Dermis blood vessel endothelial cell (primary cell): ENCODE results near the gene PYCR2. TPM values are rescaled to one million over a fixed set of nuclear protein-coding genes. Genes with fewer than 3 reads are reported as not detected.
A peak's percentile ranks its signal among the peaks of the same experiment; 100 is the strongest.

Experiments used
- DNase-seq: peaks from one replicate; pipeline ENCODE4 v3.0.0; 2010
- total RNA-seq: library from RNA; depleted of rRNA; stranded (reverse); fragments of >200 nt; gene quantifications from 2 replicates; pipeline ENCODE4 v1.2.3, GENCODE V29; 2014

PYCR2 gene
- total RNA-seq, 1 donor from 2014 or later, result 35.7 TPM

- DNase-seq, result no peak
Observed at GRCh38 chr1:225917536-225917935, 6.5 kb downstream of the PYCR2 start.

- no peak for DNase-seq
Observed at GRCh38 chr1:225917101-225917500, 6.9 kb downstream of the PYCR2 start.

DNA sequence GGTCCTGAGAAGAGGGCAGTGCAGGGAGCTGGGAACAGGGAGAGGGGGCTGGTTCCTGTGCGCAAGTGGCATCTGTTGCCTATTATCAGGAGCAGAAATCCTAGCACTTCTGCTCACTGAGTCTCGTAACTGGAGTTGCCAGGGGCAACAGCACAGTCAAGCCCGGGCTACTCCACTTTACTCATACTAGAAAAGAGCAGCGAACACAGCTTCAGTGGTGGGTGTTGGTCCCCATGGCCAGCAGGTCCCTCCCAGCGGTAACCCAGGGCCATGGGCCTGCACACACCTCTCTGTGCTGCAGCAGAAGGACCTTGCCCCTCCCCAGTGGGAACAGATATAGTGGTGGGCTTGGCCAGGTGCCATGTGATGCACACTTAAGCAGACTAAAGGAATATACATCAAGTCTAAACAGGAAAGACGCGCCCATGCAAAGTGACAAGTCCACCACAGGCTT is 8.5 kb downstream of the PYCR2 start:
- no peak for DNase-seq

DNA sequence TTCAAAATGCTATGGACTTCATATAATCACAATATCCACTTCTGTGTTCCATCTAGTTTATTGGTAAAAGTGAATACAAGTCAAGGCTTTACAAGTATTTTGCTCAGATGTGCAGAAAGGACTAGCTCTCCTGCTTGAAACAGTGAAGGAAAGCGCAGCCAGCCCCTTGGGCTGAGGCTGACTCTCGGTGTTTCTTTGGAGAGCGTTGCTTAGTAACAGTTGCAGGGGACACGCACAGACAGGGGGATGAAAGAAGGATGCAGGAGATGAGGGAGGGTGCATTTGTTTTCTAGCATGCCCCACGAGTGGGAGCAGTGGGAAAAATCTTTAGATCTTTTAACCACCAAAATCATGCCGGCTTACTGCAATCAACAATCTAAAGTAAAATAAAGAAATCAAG is 9.1 kb downstream of the PYCR2 start:
- no peak for DNase-seq

GRCh38 chr1:225914391-225914790 is 9.7 kb downstream of the PYCR2 start:
- no peak for DNase-seq

DNA sequence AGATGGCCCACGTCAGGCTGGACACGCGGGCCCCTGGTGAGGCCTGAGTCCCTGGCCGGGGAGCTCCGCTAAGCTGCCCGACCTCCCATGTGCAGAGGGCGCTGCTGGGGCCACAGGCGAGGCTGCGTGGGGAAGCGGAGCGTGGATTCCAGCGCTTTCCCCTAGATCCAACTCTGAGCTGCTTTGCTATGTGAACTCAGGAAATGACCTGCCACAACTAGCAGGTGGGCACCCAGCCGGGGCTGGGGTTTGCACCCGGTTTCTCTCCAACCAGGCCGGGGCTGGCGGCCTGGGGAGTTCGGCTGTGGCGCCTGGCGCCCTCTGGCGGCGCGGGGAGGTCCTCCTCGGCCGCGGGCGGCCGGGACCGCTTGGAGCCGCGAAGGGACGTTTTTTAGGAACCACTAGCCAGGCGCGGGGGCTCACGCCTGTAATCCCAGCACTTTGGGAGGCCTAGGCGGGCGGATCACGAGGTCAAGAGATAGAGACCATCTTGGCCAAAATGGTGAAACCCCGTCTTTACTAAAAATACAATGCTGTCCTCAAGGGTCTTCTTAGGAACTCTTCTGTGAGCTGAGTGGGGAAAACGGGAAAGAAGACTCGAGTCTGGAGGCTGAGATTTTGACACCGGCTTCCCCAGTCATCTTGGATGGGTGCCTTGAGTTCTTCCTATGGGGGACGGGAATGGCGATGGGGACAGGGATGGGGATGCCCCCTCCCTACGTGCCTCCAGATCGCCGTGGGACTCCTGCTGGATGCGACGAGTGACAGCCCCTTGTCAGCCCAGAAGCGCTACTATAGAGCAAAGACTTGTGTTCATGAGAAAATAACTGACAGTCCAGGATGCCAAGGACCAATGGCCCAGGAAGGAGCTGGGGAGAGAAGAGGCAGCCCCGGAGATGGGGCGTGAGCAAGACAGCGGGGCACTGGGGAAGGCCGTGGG is 12.6 kb downstream of the PYCR2 start:
- DNase-seq, result peak; percentile 75

DNA sequence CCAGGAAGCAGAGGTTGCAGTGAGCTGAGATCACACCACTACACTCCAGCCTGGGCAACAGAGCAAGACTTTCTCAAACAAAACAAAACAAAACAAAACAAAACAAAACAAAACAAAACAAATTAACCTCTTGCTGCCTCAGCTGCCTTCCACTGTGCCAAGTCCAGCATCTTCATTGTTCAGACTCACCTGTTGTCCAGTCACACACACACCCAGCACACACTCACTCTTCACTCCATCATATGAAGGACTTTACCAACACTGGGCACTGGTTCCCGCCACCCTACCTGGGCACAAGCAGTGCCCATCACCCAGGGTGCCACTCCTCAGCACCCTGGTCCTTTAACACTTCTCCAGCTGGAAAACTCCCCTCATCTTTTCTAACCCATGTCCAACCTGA is 14.6 kb downstream of the PYCR2 start:
- DNase-seq, result no peak

DNA sequence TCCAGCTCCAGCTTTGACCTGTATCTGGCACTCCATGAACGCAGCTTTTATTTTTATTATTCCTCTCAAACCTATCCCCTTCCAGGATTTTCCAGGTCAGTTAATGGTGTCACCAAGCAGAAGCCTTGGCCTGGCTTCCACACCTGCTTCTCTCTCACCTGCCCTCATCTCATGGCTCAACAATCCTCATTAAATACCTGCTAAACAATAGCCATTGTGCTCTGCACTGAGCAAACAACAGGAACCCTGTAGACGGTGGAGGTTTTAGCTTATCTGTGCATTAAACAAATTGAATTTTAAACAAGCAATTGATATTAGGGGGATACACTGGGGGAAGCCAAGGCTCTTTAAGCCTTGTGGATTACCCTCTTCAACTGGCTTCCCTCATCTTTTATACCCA is 15.3 kb downstream of the PYCR2 start:
- DNase-seq, result no peak

DNA sequence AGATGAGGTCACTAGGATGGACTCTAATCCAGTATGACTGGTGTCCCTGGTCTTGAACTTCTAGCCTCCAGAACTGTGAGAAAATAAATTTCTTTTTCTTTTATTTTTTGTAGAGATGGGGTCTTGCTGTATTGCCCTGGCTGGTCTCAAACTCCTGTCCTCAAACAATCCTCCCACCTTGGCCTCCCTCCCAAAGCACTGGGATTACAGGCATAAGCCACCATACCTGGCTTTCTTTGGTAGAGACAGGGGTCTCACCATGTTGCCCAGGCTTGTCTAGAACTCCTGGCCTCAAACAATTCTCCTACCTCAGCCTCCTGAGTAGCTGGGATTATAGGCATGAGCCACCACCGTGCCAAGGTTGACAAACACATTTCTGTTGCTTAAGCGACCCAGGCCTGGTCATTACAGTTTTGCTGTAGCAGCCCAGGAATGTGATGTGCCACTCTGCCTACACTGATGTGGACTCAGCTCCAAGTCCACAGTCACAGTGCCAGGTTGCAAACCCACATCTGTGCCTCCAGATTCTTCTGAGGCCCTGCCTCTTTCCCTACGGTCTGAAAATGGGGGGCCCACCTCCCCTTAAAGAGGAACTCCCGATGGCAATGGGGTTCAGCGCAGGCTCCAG is 15.9 kb downstream of the PYCR2 start:
- no peak for DNase-seq

DNA sequence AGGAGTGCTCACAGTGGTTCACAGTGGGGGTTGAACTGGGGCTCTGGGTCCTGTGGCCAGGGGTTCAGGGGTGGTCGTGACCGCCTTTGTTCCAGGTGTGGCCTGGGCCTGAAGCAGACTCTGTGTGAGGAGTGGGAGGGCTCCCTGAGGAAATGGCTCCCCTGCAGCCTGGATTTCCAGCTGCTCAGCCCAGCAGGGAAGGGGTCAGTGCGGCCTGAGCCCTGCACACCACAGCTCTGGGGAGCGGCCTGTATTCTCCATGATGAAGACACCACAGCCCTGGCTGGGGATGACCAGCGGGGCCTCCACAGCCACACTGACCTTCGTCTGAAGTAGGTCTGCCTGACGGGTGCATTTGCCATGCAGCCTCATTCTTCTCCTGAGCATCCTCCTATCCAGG is 16.7 kb downstream of the PYCR2 start:
- DNase-seq, result no peak

DNA sequence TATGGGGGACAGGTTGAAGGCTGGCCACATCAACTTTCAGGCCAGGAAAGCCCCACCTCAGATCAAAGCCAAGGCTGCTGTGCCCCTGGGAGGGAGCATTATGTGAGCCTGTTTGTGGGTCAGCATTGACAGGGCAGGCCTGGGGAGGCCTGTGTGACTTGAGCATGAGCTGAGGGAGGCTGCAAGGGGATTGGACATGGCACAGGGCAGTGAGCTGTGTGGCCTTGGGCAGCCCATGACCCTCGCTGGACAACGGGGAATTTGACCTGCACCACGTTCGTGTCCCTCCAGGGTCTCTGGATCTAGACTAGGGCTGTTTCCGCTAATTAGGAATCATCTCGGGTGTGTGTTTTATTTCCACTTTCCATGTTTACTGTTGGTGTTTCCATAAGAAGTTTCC is 17.6 kb downstream of the PYCR2 start:
- no peak for DNase-seq

DNA sequence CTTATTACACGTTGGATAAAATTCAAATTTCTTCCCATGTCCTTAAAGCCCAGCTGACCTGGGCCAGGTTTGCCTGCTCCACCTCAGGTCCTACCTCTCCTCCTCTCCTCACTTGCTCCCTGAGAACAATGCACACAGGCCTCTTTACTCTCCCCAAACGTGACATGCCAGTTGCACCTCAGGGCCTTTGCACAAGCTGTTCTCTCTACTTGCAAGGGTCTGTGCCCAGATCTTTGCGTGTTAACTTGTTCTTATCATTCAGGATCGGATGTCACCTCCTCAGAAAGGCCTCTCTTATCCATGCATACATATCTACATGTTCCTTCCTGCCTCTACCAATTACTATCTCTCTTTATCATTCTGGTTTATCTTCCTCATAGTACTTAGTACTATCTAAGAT is 20.4 kb downstream of the PYCR2 start:
- no peak for DNase-seq

DNA sequence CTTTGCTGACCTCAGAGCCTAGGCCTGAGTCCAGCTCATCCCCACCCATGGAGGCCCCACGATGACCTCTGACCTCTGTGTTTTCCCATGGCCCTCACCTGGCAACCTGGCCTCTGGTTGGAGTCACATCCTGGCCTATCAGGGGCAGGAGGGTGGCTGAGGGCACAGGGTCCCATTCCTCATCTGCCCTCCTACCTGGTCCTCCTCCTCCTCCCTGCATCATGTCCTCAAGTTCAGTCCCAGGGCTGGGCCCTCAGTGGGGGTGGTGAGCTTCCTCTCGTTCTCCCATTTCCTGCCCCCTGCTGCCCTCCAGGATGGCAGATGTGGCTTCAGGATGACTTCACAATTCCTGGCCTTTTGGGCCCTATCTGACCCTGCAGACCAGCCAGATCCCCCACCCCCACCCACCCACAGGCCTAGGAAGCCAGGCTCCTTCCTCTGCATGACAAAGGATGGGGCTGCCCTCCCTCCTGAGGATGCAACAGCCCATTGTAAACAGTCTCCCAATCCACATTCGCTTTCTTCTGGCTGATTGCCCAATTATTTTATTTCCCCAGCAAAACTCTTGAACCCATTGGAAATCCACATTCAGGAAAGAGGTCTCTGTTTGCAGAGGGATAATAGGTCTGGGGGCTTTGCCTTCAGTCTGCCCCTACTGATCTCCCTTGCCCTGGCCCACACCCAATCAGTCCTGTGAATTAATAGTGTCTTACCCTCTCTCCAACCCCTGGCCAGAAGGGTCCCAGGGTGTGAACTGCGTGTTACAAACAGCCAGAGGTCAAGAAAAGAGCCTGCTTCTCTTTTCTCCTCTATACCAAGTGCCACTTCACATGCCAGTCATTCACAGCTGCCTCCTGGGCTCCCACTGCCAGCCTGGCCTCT is 24.8 kb downstream of the PYCR2 start:
- DNase-seq, result peak; percentile 35

GRCh38 chr1:225897595-225898514 is 26.2 kb downstream of the PYCR2 start:
- DNase-seq, result no peak

- peak; percentile 30 for DNase-seq
Observed at GRCh38 chr1:225896937-225897549, 27.0 kb downstream of the PYCR2 start.

- DNase-seq, result no peak
Observed at GRCh38 chr1:225896494-225896893, 27.6 kb downstream of the PYCR2 start.

- DNase-seq, result no peak
Observed at GRCh38 chr1:225892307-225892706, 31.7 kb downstream of the PYCR2 start.

GRCh38 chr1:225891229-225891972 is 32.6 kb downstream of the PYCR2 start:
- DNase-seq, result no peak

DNA sequence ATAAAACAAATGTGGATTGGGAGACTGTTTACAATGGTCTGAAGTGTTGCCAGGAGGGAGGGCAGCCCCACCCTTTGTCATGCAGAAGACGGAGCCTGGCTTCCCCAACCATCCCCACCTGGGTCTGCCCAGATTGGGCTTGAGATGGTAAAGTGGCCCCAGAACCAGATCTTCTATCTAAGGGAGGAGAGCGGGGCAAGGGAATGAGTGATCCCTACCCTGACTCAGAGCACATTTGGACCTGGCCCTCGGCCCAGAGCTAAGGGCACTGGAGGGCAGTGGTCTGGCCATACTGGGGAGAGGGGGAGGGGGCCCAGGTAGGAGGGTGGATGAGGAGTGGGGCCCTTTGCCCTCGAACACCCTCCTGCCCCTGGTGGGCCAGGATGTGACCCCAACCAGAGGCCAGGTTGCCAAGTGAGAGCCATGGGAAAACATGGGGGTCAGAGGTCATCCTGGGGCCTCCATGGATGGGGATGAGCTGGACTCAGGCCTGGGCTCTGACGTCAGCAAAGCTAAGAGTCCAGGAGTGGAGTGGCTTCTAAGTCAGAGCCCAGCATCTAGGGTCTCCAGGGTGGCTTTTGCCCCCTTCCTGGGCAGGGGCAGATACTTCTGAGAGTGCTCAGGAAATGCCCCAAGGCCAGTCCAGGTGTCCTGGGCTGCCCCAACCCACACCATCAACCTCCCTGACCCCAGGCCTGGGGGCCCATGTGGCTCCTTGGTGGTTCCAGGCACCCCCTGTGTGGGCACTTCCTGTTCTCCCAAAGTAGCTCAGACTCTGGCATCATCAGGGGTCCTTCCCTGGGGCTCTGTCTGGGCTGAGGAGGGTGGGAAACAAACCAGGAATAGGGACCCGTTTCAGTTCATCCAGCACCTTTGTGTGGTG is 33.5 kb downstream of the PYCR2 start:
- no peak for DNase-seq

GRCh38 chr1:225889743-225890142 is 34.3 kb downstream of the PYCR2 start:
- no peak for DNase-seq
